ENCODE measurements around the gene CERT1.

The CERT1 gene

DNA sequence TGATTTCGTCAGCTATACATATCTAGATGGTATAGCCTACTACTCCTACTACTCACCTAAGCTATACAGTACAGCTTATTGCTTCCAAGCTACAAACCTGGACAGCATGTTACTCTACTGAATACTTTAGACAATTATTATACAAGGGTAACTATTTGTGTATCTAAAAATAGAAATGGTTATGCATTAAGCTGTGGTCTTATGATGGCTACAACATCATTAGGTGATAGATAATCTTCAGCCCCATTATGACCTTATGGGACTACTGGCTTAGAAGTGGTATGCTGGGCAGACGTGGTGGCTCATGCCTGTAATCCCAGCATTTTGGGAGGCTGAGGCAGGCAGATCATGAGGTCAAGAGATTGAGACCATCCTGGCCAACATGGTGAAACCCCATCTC is 40.2 kb downstream of the CERT1 start:
- no peak for DNase-seq (ENCODE audit: low spot score)

DNA sequence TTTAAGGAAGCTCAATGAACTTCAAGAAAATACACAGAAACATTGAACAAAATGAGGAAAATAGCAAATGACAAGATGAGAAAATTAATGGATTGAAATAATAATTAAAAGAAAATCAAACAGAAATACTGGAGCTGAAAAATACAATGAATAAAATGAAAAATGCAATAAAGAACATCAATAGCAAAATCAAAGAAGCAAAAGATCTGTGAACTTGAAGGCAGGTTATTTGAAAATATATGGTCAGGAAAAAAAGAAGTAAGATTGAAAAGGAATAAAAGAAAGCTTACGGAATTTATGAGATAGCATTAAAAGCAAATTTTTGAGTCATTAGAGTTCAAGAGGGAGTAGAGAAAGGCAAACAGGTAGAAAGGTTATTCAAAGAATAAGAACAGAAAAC is 42.4 kb downstream of the CERT1 start:
- no peak for DNase-seq (ENCODE audit: low spot score)

DNA sequence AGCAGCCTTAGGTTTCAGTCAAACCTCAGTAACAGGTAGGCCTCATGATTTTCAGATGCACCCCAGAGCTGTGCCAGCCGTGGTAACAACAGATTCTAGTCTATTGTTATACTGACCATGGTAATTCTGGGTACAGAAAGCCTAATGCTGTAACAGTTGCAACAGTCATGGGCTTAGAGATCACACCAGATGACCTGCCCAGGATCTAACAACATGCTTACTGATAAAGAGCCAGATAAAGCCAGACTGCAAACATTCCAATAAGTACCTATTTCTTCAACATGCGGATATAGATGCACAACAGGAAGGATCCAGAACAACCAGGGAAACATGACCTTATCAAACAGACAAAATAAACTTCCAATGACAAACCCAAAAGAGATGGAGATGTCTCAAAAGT is 42.8 kb downstream of the CERT1 start:
- no peak for DNase-seq (ENCODE audit: low spot score)

DNA sequence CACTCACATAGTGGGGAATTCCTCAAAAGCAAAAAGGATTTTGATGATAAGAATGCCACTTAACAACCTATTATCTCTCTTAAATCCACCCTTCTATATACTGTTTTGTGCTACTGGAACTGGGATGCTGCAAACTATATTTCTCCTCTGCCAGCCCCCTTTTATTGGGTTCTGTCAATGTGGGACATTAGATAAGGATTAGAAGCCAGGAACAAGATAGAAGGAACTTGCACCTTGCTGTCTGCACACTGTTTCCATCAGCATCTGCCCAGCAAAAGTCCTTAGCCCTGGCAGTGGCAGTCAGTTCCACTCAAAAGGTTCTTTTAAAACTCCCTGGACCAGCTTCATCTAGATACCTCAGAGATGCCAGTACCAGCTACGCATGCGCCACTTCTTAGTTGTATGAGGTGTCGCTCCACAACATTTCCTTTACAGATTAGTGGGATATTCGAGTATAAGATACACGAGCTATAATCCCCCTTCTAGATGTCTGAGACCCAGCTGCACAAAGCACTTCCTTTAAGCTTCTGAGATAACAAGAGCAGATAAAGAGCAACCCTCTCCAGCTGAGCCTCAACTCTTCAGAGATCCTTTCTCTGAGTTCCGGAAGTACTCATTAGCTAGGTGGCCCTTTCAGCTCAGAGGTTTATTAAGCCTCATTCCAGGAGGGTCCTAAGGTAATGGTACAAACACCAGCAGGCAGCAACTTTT is 45.3 kb downstream of the CERT1 start:
- no peak for DNase-seq (ENCODE audit: low spot score)

DNA sequence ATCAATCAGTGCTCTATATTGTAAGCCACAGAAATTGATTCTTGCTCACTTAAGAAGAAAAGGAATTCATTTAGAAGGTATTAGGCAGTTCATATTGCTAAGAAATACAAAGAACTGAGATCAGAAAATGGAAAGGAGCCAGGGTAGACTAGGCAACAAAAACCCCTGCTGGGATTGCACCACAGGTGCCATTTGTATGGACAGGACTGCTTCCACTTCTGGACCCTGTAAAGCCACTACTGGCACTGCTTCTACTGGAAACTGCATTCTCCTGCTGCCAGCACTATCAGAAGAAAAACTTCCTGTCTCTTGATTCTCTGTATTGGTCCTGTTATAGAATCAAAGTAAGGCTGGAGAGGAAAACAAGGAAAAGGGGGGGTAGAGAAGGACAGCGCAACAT is 45.9 kb downstream of the CERT1 start:
- no peak for DNase-seq (ENCODE audit: low spot score)

DNA sequence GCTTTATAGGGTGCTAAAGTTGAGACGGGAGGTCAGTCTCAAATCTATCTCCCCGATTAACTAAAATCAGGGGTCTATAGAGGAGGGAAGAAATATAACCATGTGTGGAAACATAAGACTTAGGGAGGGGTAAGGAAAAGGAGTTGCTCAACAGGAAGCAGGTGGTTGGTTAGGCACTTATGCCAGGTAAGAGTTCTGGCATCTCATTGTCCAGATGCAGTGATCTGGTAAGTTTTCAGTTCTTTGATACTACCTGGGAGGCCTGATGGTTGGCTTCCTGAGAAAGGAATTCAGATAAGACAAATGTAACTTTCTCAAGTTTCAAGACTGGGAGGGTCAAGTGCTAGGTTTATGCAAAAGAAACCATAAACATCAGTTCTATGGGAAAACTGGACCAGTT is 47.7 kb downstream of the CERT1 start:
- DNase-seq (ENCODE audit: low spot score), result no peak

DNA sequence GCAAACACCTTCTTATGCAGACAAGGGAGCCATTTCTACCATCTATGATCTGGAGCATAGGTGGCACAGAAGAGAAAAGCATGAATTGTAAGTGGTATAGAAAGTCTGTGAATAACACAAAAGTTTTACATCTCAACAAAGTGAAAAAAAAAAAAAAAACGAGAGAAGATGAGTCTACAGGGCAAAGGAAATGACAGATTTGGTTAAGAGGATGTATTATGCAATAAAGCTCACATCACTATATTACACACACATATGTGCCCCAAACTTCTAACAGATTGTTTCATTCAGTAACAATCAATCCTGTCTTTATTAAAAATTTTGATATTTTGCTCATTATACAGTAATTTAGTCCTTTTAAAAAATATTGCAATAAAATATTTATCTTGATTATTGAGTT is 49.8 kb downstream of the CERT1 start:
- DNase-seq (ENCODE audit: low spot score), result no peak

DNA sequence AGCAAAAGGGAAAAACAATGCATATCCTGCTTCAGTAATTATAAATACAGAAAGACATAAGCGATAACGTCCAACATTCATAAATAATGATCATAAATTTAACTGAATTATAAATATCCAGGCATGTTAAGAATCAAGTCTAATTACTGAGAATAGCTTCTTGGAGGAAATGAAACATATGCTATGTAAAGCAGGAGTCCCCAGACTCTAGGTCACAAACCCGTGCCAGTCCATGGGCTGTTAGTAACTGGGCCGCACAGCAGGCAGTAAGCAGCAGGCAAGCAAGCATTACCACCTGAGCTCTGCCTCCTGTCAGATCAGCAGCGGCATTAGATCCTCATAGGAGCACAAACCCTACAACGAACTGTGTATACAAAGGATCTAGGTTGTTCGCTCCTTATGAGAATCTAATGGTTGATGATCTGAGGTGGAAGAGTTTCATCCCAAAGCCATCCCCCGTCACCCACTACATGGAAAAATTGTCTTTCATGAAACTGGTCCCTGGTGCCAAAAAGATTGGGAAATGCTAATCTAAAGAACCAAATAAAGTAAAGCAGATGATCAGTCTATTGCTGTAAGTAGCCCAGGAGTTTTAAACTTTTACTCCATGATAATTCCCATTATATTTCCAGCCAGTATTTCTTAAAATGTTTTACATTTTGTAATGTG is 50.4 kb downstream of the CERT1 start:
- DNase-seq (ENCODE audit: low spot score), result no peak

DNA sequence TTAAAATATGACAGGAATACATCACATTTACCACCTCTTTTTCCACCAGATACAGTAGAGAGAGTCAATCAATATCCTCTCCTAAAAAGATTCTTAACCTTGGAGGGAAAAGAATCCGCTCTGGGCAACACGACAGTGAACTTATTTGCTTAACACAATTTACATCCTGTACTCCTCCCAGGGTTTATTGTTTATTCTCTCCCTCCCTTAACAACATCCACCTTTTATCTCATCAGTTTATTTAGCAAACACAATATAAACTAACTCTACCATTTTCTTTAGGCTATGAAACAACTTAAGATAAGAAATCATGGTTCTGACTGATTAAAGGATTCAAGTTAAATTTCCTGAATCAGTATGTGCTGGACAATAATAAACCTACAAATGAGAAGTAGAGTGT is 50.9 kb downstream of the CERT1 start:
- no peak for DNase-seq (ENCODE audit: low spot score)

DNA sequence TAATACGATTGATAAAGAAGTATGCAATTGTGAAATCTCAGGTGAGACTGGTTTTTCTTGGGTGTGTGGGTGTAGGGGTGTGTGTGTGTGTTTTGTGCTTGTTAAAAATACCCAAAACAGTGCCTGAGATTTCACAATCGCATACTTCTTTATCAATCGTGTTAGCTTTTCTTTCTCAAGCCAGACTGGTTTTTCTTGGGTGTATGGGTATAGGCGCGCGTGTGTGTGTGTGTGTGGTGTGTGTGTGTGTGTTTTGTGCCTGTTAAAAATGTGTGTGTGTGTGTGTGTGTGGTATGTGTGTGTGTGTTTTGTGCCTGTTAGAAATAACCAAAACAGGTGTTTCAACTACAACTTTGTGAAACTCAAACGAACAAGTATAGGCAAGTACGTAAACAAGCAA is 53.7 kb downstream of the CERT1 start:
- no peak for DNase-seq (ENCODE audit: low spot score)

DNA sequence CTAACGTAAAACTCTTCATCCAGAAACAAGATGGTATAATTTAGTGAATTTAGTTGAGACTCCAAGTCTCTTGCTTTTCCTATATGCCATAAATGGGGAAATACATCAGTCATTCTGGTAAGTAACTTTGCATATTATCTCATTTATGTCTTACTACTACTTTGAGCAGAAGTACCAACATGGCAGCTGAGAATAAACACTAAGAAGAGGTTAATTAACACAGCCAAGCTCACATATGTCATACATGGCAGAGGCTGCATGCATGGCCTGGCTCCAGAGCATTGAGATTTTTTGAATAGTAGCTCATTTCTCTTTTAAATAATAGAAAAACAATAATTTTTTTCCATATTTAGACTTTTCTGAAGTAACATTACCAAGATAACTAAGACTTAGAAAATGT is 54.3 kb downstream of the CERT1 start:
- no peak for DNase-seq (ENCODE audit: low spot score)

DNA sequence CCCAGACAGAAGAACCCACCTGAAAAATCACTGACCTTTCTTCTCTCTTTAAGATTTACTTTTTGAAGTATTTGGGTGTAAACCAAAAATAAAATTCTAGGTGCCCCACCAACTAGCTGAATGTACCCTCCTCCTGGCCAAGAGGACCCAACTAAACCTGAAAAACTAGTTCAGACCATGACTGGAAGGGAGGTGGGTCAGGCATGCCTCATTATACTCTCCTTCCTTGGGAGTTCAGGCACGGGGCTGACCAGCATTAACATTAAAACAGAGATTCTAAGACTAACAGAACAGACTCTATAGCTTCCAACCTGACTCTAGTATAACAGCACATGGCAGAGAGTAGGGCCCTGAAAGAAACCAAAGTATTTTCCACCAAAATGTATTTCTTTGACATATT is 61.4 kb downstream of the CERT1 start:
- no peak for DNase-seq (ENCODE audit: low spot score)

DNA sequence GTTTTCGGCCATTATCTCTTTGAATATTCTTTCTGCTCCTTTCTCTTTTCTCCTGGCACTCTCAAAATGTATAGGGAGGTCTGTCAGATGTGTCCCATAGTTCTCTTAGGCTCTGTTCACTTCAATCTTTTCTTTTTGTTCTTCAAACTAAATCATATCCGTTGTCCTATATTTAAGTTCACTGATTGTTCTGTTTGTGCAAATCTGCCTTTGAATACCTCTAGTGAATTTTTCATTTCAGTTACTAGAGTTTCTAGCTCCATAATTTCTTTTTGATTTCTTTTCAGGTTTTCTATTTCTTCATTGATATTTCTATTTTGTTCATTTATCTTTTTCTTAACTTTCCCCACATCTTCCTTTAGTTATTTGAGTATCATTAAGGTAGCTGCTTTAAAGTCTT is 65.4 kb downstream of the CERT1 start:
- DNase-seq (ENCODE audit: low spot score), result no peak

DNA sequence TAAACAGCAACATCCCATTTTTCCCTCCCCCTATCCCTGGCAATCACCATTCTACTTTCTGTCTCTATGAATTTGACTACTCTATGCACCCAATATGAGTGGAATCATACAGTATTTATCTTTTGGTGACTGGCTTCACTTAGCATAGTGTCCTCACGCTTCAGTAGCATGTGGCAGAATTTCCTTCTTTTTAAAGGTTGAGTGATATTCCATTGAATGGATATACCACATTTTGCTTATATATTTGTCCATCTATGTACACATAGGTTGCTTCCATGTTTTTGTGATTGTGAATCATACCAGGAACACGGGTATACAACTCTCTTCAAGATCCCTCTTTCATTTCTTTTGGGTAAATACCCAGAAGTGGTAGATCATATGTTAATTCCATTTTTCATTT is 69.9 kb downstream of the CERT1 start:
- no peak for DNase-seq (ENCODE audit: low spot score)

DNA sequence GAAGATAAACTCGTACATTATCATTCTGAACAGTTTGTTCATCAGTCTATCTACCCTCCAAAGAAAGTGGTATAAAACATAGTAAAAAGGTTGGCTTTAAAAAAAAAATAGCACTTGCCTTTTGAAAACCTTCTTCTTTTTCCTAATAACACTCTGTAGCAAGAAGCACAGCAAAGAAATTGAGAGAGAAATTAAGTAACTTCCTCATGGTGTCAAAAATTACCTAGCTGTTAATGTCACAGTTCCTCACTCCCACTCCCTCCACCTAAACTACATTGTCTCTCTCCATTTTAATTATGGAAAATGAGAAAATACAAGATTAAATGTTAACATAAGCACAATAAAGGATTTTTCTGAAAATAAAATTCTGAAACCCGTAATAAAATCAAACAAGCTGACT is 72.2 kb downstream of the CERT1 start:
- no peak for DNase-seq (ENCODE audit: low spot score)

DNA sequence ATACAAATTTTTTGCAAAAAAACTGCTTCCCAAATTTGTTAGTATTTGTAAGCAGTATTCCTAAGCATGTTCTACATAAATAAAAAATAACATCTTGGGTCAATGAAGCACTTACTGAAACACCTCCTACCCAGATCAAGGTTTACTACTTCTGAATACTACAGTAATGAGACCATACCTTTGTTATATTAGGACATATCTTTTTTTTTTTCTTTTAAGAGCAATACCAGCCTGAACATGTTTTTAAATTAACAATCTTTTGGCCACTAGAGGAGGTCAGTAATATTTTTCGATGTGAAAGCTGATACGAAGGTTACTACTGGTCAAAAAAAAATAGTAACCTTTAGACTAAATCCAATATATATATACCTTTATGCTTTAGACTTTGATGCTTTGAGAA is 72.7 kb downstream of the CERT1 start:
- DNase-seq (ENCODE audit: low spot score), result no peak

DNA sequence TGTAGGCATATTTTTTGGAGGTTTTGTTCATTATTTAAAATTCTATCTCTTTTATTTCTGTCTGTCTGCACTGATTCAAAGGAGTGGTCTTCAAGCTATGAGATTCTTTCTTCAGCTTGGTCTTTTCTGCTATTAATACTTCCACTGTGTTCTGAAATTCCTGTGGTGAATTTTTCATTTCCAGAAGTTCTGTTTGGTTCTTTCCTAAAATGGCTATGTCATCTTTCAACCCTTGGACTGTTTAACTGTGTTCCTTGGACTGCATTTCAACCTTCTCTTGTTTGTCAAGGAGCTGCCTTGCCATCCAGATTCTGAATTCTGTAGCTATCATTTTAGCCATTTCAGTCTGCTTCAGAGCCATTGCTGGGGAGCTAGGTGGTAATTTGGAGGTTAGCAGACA is 76.3 kb downstream of the CERT1 start:
- no peak for DNase-seq (ENCODE audit: low spot score)

DNA sequence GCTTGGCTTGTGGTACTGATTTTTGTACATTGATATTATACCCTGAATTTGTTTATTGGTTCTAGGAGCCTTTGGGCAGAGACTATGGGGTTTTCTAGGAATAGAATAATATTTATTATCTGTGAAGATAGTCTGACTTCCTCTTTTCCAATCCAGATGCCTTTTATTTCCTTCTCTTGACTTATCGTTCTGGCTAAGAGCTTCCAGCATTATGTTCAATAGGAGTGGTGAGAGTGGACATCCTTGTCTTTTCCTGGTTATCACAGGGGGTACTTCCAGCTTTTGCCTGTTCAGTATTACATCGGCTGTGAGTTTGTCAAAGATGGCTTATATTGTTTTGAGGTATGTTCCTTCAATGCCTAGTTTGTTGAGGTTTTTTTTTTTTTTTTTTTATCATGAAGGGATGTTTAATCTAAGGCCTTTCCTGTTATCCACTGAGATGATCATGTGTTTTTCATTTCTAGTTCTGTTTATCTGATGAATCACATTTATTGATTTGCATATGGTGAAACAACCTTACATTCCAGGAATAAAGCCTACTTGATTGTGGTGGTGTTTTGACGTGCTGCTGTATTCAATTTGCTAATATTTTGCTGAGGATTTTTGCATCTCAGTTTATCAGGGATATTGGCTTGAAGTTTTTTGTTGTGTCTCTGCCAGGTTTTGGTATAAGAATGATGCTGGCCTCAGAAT is 77.5 kb downstream of the CERT1 start:
- no peak for DNase-seq (ENCODE audit: low spot score)

DNA sequence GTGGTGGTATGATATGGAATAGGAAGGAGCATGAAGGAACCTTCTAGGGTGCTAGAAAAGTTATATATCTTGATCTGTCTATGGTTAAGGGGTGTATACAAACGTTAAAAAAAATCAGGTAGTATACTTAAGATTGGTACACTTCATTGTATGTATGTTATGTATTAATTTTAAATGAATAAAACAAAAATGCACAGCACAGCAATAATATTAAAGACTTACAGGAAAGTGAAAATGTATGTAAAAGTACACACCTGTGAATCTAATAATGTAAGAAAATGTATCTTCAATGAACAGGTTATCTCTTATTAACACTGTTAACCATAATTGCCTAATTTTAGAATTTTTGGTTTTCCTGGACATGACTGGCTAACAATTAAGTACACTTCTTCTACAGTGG is 97.2 kb downstream of the CERT1 start:
- DNase-seq (ENCODE audit: low spot score), result no peak

DNA sequence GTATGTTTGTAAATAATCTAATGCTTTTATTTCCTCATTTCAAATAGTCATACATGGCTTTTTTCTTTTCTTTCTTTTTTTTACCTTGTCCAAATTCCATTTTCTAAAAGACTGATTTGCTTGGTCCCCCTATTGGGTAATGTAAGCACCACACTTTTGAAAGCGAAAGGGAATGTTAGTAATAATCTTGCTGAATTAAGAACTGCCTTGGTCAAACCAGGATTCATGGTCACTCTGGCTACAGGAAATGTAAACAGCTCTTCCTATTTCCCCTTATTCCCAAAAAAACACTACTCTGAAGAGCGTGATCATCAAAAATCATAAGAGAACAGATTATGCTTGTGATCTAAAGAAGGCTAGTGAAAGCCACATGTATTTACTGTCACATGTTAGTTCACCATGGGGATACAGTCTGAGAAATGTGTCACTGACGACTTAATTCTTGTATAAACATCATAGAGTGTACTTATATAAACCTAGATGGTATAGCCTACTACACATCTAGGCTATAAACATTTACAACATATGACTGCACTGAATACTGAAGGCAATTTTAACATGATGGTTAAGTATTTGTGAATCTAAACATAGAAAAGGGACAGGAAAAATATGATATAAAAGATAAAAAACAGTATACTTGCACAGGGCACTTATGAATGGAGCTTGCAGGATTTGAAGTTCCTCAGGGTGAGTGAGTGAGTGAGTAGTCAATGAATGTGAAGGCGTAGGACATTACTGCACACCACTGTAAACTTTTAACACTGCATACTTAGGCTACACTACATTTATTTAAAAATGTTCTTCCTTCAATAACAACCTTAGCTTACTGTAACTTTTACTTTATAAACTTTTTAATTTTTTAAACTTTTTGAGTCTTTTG is 99.1 kb downstream of the CERT1 start:
- no peak for DNase-seq (ENCODE audit: low spot score)

DNA sequence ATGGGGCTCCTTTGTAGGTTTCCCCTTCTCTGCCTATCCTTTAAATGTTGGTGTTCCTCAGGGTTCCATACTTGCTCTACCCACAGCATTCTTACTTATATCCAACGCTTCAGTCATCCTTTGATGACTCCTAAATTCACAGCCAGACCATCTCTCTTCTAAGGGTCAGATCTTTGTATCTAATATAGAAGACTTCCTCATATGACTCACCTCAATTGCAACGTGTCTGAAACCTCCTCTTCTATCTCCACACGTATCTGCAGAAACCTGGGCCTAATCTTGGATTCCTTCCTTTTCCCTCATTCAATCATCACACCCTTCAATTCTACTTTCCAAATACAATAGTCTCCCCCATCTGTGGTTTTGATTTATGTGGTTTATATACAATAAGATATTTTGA is 106.1 kb downstream of the CERT1 start:
- no peak for DNase-seq (ENCODE audit: low spot score)

DNA sequence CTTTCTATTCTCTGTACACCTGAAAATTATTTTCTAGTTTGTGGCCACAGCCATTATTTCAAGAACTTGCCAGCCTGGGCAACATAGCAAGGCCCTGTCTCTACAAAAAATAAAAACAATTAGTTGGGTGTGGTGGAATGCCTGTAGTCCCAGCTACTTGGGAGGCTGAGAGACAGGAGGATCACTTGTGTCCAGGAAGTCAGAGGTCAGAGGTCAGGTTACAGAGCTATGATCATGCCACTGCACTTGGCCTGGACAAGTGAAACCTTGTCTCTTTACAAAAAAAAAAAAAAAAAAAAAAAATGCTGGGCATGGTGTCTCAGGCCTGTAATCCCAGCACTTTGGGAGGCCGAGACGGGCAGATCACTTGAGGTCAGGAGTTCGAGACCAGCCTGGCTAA is 116.2 kb downstream of the CERT1 start:
- DNase-seq (ENCODE audit: low spot score), result no peak

DNA sequence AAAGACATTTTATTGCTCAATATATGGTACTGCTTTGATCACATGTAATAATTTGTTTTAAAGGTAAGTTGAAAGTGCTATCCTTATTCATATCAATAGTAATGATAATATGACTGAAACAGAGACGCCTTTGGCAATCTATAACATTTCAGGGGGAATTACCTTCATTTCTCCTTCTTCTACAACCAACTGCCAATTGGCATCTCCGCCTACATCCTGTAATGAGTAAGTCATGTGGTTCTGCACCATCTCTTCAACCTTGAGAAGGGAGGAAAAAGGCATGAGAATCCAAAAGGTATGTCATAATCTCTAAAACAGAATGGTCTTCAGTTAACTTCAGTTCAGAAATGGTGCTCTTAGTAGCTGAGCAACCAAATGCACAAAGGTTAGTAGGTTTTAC is 122.0 kb downstream of the CERT1 start:
- DNase-seq (ENCODE audit: low spot score), result no peak
